Fibroblast of the aortic adventitia (primary cell): ENCODE data around the gene TCP11. TPM values are rescaled to one million over a fixed set of nuclear protein-coding genes. Genes with fewer than 3 reads are reported as not detected.

Experiments used
- DNase-seq: peaks from one replicate; pipeline ENCODE4 v3.0.0-alpha.2; 2010; ENCODE audit warnings: low read depth
- H3K4me3 ChIP-seq: 2 replicates; pipeline ENCODE4 v1.5.1; 2011; ENCODE audit warnings: low read depth, mild to moderate bottlenecking, control low read depth, low read length, moderate library complexity
- CTCF ChIP-seq: IDR thresholded peaks from 2 replicates; pipeline ENCODE4 v1.5.1; 2011; ENCODE audit warnings: mild to moderate bottlenecking, low read length, control low read depth, inconsistent platforms; ENCODE audit not compliant: insufficient read depth
- total RNA-seq: library from RNA; depleted of rRNA; stranded (reverse); fragments of >200 nt; gene quantifications from 2 replicates; pipeline ENCODE4 v1.2.3, GENCODE V29; 2012; ENCODE audit warnings: low replicate concordance

Gene TCP11
- total RNA-seq, 1 donor = 0.36 TPM

GRCh38 chr6:35165630-35166071 is 24.5 kb upstream of the TCP11 start:
- no peak overlapping the region for H3K4me3 ChIP-seq
- TF ChIP-seq CTCF = no peak
- DNase-seq = peak; percentile 44

- TF ChIP-seq CTCF = no peak
- no peak overlapping the region for H3K4me3 ChIP-seq
- no peak for DNase-seq
Observed at GRCh38 chr6:35164868-35165267, 23.7 kb upstream of the TCP11 start.

- TF ChIP-seq CTCF = no peak
- DNase-seq = no peak
- no peak overlapping the region for H3K4me3 ChIP-seq
Observed at GRCh38 chr6:35164277-35164676, 23.1 kb upstream of the TCP11 start.

GRCh38 chr6:35163836-35164235 is 22.7 kb upstream of the TCP11 start:
- DNase-seq = no peak
- TF ChIP-seq CTCF = no peak
- no peak overlapping the region for H3K4me3 ChIP-seq

GRCh38 chr6:35161776-35162607 is 20.9 kb upstream of the TCP11 start:
- TF ChIP-seq CTCF = no peak
- peak; percentile 28 for DNase-seq
- H3K4me3 ChIP-seq = no peak overlapping the region

GRCh38 chr6:35161266-35161665 is 20.1 kb upstream of the TCP11 start:
- no peak for TF ChIP-seq CTCF
- no peak for DNase-seq
- H3K4me3 ChIP-seq = no peak overlapping the region

- no peak overlapping the region for H3K4me3 ChIP-seq
- no peak for TF ChIP-seq CTCF
- DNase-seq = no peak
Observed at GRCh38 chr6:35160642-35161041, 19.5 kb upstream of the TCP11 start.
